Activated CD4-positive, alpha-beta memory T cell treated with anti-CD3 and anti-CD28 coated beads, Interleukin-2, amount 10 ng/mL, durations not matched to agents 7 days and 5 days (primary cell): Measurements from ENCODE around the gene SRSF4. TPM values are rescaled to one million over a fixed set of nuclear protein-coding genes. Genes with fewer than 3 reads are reported as not detected.

Source experiments
- CTCF ChIA-PET: fragments of 350-600 bp; sonication (Branson Sonifier 250); formaldehyde crosslinking; loops from one replicate; lab custom pipeline; 2021; ENCODE audit warnings: antibody characterized with exemption, inconsistent platforms; lab: Charles Lee
- POLR2A ChIA-PET: fragments of 350-600 bp; sonication (Branson Sonifier 250); formaldehyde crosslinking; loops from one replicate; lab custom pipeline; 2021; ENCODE audit warnings: antibody characterized with exemption; lab: Charles Lee
- DNase-seq: peaks from one replicate; pipeline ENCODE4 v3.0.0-alpha.2; 2020
- H3K27ac Mint-ChIP-seq: one replicate; pipeline ENCODE4 v1.8.0; 2021; ENCODE audit warnings: mild to moderate bottlenecking, mixed read lengths
- H3K27me3 Mint-ChIP-seq: one replicate; pipeline ENCODE4 v1.8.0; 2021; ENCODE audit warnings: mixed read lengths
- H3K36me3 Mint-ChIP-seq: one replicate; pipeline ENCODE4 v1.8.0; 2021; ENCODE audit warnings: low read depth, mixed read lengths
- H3K4me1 Mint-ChIP-seq: one replicate; pipeline ENCODE4 v1.8.0; 2021; ENCODE audit warnings: mixed read lengths
- H3K4me3 Mint-ChIP-seq: one replicate; pipeline ENCODE4 v1.8.0; 2021; ENCODE audit warnings: mild to moderate bottlenecking, mixed read lengths
- H3K9me3 Mint-ChIP-seq: one replicate; pipeline ENCODE4 v1.8.0; 2021; ENCODE audit warnings: mixed read lengths
- total RNA-seq, 2 experiments: library from RNA; stranded (reverse); gene quantifications; one replicate each; pipeline ENCODE4 v1.2.3, GENCODE V29; 2021

The SRSF4 gene
- total RNA-seq, 2 experiments from 2014 or later, result 121 to 123 TPM

DNA sequence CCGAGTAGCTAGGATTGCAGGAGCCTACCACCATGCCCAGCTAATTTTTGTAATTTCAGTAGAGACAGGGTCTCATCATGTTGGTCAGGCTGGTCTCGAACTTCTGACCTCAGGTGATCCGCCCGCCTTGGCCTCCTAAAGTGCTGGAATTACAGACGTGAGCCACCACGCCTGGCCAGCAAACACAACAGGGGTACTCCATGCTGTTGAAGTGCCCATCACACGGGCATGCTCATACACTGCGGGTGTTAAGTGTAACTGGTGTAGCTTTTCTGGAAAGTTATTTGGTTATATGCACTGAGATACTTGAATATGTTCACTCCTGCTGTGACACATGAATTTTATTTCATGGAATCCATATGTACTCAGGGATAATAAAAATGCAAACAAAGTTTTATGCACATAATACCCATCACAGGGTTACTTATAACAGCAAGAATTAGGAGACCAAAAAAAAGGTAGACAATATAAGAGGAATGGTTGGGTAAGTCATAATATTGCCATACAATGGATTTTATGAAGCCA, 9.2 kb downstream of the SRSF4 start:
- Mint-ChIP-seq H3K4me1 (peaks cover 59% of the 10 kb centered on the region), H3K36me3 (peaks cover 54% of the 10 kb centered on the region), H3K4me3 (no peak overlapping the region), H3K27ac (no peak overlapping the region), H3K27me3 (no peaks in the 10 kb centered on the region), H3K9me3 (no peaks in the 10 kb centered on the region)
- CTCF ChIA-PET, result interaction anchor here (1.6 to 5.0 kb wide), 3 partner anchors 8 to 30 kb away, joined by 4 to 23 read pairs (median 21); partner anchors contain the start of gene SRSF4
- POLR2A ChIA-PET, result interaction anchor here (1.1 to 9.2 kb wide), 2 partner anchors 8 to 12 kb away, joined by 4 to 108 read pairs; partner anchors contain the start of gene SRSF4
- no peak for DNase-seq

DNA sequence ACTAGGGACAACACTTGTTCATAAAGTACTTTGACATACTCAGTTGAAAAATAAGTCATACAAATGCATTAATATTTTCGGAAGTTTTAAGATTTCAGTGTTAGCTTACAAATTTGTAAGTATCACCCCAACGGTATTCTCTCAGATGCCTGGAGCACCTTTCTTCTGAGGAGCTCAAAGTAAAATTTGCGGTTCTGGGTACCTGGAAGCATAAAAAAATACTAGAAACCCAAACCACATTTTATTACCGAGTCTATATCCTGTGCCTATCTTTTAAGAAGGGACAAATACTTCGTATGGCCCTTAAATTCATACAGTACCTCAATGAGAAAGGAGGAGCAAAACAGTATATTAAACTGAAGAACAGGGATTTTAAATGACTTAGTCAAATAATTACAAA, 10.2 kb downstream of the SRSF4 start:
- Mint-ChIP-seq H3K4me3 (peak overlapping the region; percentile 17), H3K4me1 (peaks cover 59% of the 10 kb centered on the region), H3K36me3 (peaks cover 53% of the 10 kb centered on the region), H3K27ac (peak overlapping the region; percentile 40), H3K9me3 (no peaks in the 10 kb centered on the region), H3K27me3 (no peaks in the 10 kb centered on the region)
- CTCF ChIA-PET, result interaction anchor here (0.6 to 5.0 kb wide), 5 partner anchors 9 to 430 kb away, joined by 3 to 23 read pairs (median 4); partner anchors contain the start of gene SRSF4
- DNase-seq, result no peak
- POLR2A ChIA-PET, result interaction anchor here (1.0 to 9.2 kb wide), 3 partner anchors 9 to 287 kb away, joined by 3 to 108 read pairs (median 4); partner anchors contain the start of gene SRSF4

DNA sequence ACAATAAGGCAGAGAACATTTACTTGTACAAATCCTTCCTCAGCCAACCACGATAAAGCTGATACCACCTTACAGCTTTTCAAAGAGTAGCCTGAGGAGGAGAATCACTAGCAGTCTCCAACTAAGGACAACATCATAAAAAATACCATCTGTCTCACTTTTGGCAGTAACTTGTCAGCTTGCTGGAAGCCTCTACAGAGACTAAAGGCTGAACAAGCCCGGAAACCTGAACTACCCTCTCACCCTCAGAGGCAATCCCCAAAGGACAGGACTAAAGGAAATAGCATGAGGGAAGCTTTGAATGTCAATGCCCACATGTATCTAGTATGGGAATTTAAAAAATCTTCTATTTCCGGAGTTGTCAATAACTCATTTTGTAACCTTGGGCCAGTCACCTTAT, 10.6 kb downstream of the SRSF4 start:
- POLR2A ChIA-PET, result interaction anchor here (0.8 to 9.2 kb wide), 4 partner anchors 10 to 286 kb away, joined by 3 to 108 read pairs (median 4); partner anchors contain the start of gene SRSF4
- Mint-ChIP-seq H3K9me3 (no peaks in the 10 kb centered on the region), H3K27me3 (no peaks in the 10 kb centered on the region), H3K4me1 (peaks cover 60% of the 10 kb centered on the region), H3K4me3 (no peak overlapping the region), H3K36me3 (peaks cover 56% of the 10 kb centered on the region), H3K27ac (peak overlapping the region; percentile 12)
- CTCF ChIA-PET, result interaction anchor here (0.6 to 5.0 kb wide), 4 partner anchors 10 to 430 kb away, joined by 3 to 23 read pairs (median 12); partner anchors contain the start of gene SRSF4
- no peak for DNase-seq

DNA sequence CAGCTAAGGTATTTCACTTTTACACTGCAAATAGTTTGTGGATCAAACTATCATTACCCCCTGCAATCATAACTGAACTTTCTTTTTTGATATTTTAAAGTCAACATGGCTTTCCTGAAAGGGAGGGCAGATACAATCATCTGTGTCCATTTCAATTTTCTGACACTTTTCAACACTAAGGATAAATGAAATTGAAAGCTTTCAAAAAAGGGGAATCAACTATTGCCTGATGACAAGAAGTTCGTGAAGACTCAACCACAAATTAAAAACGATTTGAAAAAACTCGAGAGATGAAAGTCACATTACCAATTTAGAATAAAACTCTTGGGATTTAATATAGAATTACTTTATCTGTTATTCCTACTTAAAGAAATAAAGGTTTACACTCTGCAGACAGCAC, 11.7 kb downstream of the SRSF4 start:
- Mint-ChIP-seq H3K36me3 (peaks cover 67% of the 10 kb centered on the region), H3K4me3 (no peak overlapping the region), H3K9me3 (no peaks in the 10 kb centered on the region), H3K27ac (no peak overlapping the region), H3K4me1 (peaks cover 68% of the 10 kb centered on the region), H3K27me3 (no peaks in the 10 kb centered on the region)
- POLR2A ChIA-PET, result interaction anchor here (0.8 to 9.2 kb wide), 2 partner anchors 11 to 46 kb away, joined by 3 to 108 read pairs; partner anchors contain the start of gene SRSF4
- CTCF ChIA-PET, result interaction anchor here (0.8 to 5.0 kb wide), 3 partner anchors 11 to 32 kb away, joined by 3 to 23 read pairs (median 21); partner anchors contain the start of gene SRSF4
- DNase-seq, result no peak

DNA sequence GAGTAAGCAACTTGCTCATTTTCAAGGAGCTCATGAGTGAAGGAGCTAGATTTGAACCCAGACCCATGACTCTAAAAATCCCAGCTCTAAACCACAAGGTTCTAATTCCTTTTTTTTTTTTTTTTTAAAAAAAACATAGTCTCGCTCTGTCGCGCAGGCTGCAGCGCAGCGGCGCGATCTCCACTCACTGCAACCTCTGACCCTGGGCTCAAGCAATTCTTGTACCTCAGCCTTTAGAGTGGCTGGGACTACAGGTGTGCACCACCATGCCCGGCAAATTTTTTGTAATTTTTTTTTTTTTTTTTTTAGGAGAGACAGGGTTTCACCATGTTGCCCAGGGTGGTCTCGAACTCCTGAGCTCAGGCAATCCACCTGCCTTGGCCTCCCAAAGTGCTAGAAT, 13.8 kb downstream of the SRSF4 start:
- ChIA-PET POLR2A (interaction anchor here (1.3 to 9.2 kb wide), 2 partner anchors 13 to 29 kb away, joined by 3 to 108 read pairs; partner anchors contain the start of gene SRSF4), CTCF (interaction anchor here (0.7 to 1.5 kb wide), 5 partner anchors 14 to 744 kb away, joined by 3 to 8 read pairs (median 3); partner anchors contain the start of gene SRSF4)
- Mint-ChIP-seq H3K27me3 (no peaks in the 10 kb centered on the region), H3K4me3 (no peak overlapping the region), H3K36me3 (peaks cover 80% of the 10 kb centered on the region), H3K9me3 (no peaks in the 10 kb centered on the region), H3K4me1 (peaks cover 73% of the 10 kb centered on the region), H3K27ac (no peak overlapping the region)
- DNase-seq, result no peak

DNA sequence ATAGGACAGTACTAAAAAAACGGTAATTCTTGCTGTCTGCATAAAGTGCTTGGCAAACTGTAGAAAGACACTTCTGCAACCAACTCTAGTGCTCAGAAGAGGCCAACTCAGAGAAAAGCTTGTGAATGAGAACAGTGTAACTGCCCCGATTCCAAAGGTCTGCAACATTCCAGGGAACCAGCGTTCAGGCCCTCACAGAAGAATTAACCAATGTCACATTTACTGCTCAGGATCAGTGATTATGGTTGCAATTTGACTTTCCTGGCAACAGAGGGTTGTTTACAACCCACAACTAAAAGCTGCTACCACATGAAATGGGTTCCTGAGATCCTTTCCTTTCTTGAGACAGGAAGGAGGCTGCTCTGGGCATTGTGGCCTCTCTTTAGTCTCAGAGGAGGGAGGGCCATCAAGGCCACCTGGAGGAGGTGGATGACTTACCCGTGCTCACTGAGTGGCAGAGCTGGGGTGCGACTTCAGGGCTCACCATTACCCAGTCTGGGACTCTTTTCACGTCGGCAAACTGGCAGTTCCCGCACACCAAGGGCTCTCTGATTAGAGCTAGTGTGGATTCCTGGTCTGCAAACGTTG, 15.3 kb downstream of the SRSF4 start:
- H3K36me3 Mint-ChIP-seq, result peaks cover 74% of the 10 kb centered on the region
- no peak for DNase-seq
- H3K4me1 Mint-ChIP-seq, result peaks cover 68% of the 10 kb centered on the region
- CTCF ChIA-PET, result interaction anchor here (0.8 to 1.4 kb wide), 4 partner anchors 29 to 36 kb away, joined by 3 to 4 read pairs (median 4); no protein-coding TSS in a partner anchor
- H3K9me3 Mint-ChIP-seq, result no peaks in the 10 kb centered on the region
- H3K27me3 Mint-ChIP-seq, result no peaks in the 10 kb centered on the region
- no peak overlapping the region for H3K4me3 Mint-ChIP-seq
- POLR2A ChIA-PET, result interaction anchor here (0.6 to 9.2 kb wide), 4 partner anchors 10 to 1651 kb away, joined by 3 to 108 read pairs (median 3); partner anchors contain the start of gene SRSF4
- peak overlapping the region; percentile 28 for H3K27ac Mint-ChIP-seq

DNA sequence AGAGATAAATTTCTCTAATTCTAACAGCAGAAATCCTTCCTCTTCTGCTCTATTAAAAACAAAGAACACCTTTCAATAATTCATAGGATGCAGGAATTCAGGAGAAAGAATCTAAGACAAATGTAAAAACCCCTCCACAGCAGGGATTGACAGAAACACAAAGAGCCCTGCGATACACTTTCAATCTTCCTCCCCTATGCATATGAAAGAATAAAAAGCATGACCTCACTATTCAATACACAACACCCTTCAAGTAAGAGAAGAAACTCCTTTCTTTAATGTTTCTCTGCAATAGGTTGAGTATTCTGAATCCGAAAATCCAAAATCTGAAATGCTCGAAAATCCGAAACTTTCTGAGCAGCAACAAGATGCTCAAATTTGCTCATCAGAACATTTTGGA, 17.1 kb downstream of the SRSF4 start:
- Mint-ChIP-seq H3K36me3 (peaks cover 69% of the 10 kb centered on the region), H3K27ac (no peak overlapping the region), H3K4me1 (peaks cover 59% of the 10 kb centered on the region)

DNA sequence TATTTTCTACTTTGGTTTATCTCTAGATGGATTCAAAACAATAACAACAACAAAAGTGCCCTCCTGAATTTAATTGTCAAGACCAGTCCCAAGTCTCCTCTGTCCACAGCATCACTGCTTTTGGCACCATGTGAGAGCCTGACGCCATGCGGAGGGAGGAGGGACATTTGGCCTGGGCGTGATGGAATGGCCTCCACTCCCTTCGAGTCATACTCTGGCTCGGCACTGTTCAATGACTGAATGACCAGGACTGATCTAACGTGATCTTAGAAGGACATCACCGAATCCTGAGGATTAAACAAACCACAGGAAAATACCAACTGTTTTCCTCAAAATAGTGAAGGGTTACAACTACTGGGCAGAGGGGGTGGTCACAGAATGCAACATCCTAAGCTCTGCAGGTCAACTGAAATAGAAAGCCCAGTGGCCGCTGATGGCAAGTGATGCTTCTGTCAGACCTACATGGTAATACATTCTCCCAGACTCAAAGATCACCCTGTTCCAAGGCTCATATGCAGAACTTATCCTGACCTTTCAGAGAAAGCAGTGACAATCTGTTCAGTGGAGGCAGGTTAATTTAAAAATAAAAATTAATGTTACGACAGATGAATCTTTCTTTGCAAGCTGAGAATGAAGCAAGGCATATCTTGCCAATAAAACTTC, 19.1 kb downstream of the SRSF4 start:
- CTCF ChIA-PET, result interaction anchor here (1.2 to 1.5 kb wide), 2 partner anchors 35 to 40 kb away, joined by 3 to 4 read pairs; no protein-coding TSS in a partner anchor
- no peak overlapping the region for H3K27ac Mint-ChIP-seq
- H3K4me3 Mint-ChIP-seq, result no peak overlapping the region
- POLR2A ChIA-PET, result no interaction called here
- H3K4me1 Mint-ChIP-seq, result peaks cover 46% of the 10 kb centered on the region
- no peaks in the 10 kb centered on the region for H3K27me3 Mint-ChIP-seq
- H3K36me3 Mint-ChIP-seq, result peaks cover 74% of the 10 kb centered on the region
- H3K9me3 Mint-ChIP-seq, result no peaks in the 10 kb centered on the region
- DNase-seq, result no peak

More for the DNA sequence above, 17.1 kb downstream of the SRSF4 start:
- H3K9me3 Mint-ChIP-seq, result no peaks in the 10 kb centered on the region
- no peaks in the 10 kb centered on the region for H3K27me3 Mint-ChIP-seq
- no peak overlapping the region for H3K4me3 Mint-ChIP-seq
- ChIA-PET CTCF (interaction anchor here (0.6 kb wide), 1 partner anchor 27 kb away, joined by 3 read pairs; no protein-coding TSS in a partner anchor), POLR2A (interaction anchor here (9.2 kb wide), 1 partner anchor 16 kb away, joined by 108 read pairs; the partner anchor contains the start of gene SRSF4)
- DNase-seq, result no peak

DNA sequence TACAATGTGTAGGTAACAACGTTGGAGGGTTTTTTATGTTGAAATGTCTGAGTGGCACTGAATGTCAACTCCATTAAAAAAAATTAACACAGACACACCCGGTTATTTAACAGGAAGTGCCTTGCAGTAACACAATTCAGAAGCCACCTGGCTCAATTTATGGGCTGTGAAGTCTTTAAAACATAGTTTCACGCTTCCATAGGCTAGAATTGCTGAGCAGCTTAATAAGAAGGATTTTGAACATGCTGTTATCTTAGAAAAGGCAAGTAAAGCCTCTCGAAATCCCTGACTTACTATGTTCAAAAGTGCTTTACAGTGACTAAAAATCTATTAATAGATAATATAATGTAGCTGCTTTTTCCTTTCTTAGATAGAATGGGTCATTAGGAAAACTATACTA, 19.7 kb downstream of the SRSF4 start:
- no peak overlapping the region for H3K4me3 Mint-ChIP-seq
- DNase-seq, result no peak
- peaks cover 79% of the 10 kb centered on the region for H3K36me3 Mint-ChIP-seq
- H3K27me3 Mint-ChIP-seq, result no peaks in the 10 kb centered on the region
- no peaks in the 10 kb centered on the region for H3K9me3 Mint-ChIP-seq
- ChIA-PET POLR2A (interaction anchor here (2.0 kb wide), 1 partner anchor 19 kb away, joined by 12 read pairs; the partner anchor contains the start of gene SRSF4), CTCF (interaction anchor here (1.2 to 1.5 kb wide), 2 partner anchors 35 to 40 kb away, joined by 3 to 4 read pairs; no protein-coding TSS in a partner anchor)
- peaks cover 43% of the 10 kb centered on the region for H3K4me1 Mint-ChIP-seq
- H3K27ac Mint-ChIP-seq, result no peak overlapping the region

DNA sequence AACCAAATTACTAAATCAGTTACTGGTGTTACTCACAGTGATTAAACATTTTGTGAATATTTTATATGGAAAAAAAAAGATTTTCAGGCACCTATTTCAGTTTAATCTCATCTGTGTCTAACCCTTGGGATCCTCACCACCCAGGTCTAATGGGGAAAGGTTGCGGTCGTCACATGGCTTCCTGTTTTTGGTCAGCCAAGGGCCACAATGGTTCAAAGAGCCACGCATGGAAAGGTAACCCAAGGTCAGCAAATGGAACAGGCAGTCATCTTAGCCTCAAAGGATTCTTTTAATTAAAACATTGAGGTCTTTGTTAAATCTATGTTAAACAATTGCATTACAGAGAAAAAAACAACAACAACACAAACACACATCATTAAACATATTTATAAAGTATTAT, 21.9 kb downstream of the SRSF4 start:
- Mint-ChIP-seq H3K9me3 (no peaks in the 10 kb centered on the region), H3K4me1 (peaks cover 22% of the 10 kb centered on the region), H3K36me3 (peaks cover 71% of the 10 kb centered on the region), H3K27me3 (no peaks in the 10 kb centered on the region), H3K27ac (no peak overlapping the region), H3K4me3 (no peak overlapping the region)
- ChIA-PET POLR2A (interaction anchor here (1.2 kb wide), 1 partner anchor 20 kb away, joined by 4 read pairs; no protein-coding TSS in a partner anchor), CTCF (no interaction called here)
- no peak for DNase-seq

DNA sequence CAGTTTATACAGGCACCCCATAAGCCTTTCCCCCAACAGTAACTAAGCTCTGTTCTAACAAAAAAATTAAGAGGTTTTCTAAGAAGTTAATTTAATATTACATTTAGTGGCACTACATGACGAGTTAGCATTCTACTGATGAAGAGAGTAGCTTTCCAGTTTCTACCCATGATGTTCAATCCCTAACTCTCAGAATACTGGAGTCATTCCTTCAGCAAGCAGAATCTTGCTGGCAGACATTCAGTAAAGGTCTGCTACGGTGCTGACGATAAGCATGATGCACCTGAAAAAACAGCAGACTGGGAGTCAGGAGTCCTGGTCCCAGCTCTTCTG, 24.5 kb downstream of the SRSF4 start:
- H3K4me3 Mint-ChIP-seq, result no peak overlapping the region
- no peak for DNase-seq
- POLR2A ChIA-PET, result interaction anchor here (1.5 kb wide), 1 partner anchor 23 kb away, joined by 6 read pairs; the partner anchor contains the start of gene SRSF4

More for the DNA sequence above, 24.5 kb downstream of the SRSF4 start:
- H3K9me3 Mint-ChIP-seq, result no peaks in the 10 kb centered on the region
- no peak overlapping the region for H3K27ac Mint-ChIP-seq
- H3K36me3 Mint-ChIP-seq, result peaks cover 70% of the 10 kb centered on the region
- CTCF ChIA-PET, result interaction anchor here (0.9 to 1.3 kb wide), 3 partner anchors 14 to 45 kb away, joined by 3 to 4 read pairs (median 3); partner anchors contain the start of gene SRSF4
- H3K27me3 Mint-ChIP-seq, result no peaks in the 10 kb centered on the region
- H3K4me1 Mint-ChIP-seq, result peaks cover 10% of the 10 kb centered on the region
